GM12872 (cell line): Measurements from ENCODE around the gene RPS27A.

Source experiments
- TF ChIP-seq, protein P1 (sequence below): IDR thresholded peaks from 3 replicates; pipeline ENCODE4 v1.5.1; 2011; ENCODE audit warnings: low read depth, mild to moderate bottlenecking, low read length, moderate library complexity; ENCODE audit not compliant: insufficient read depth

The RPS27A gene

GRCh38 chr2:55233658-55233940 lies 1.1 kb downstream of the RPS27A start:
- TF ChIP-seq, protein P1, sequence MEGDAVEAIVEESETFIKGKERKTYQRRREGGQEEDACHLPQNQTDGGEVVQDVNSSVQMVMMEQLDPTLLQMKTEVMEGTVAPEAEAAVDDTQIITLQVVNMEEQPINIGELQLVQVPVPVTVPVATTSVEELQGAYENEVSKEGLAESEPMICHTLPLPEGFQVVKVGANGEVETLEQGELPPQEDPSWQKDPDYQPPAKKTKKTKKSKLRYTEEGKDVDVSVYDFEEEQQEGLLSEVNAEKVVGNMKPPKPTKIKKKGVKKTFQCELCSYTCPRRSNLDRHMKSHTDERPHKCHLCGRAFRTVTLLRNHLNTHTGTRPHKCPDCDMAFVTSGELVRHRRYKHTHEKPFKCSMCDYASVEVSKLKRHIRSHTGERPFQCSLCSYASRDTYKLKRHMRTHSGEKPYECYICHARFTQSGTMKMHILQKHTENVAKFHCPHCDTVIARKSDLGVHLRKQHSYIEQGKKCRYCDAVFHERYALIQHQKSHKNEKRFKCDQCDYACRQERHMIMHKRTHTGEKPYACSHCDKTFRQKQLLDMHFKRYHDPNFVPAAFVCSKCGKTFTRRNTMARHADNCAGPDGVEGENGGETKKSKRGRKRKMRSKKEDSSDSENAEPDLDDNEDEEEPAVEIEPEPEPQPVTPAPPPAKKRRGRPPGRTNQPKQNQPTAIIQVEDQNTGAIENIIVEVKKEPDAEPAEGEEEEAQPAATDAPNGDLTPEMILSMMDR = no peak

GRCh38 chr2:55235724-55236538 lies 3.4 kb downstream of the RPS27A start:
- TF ChIP-seq, protein P1 = no peak

DNA sequence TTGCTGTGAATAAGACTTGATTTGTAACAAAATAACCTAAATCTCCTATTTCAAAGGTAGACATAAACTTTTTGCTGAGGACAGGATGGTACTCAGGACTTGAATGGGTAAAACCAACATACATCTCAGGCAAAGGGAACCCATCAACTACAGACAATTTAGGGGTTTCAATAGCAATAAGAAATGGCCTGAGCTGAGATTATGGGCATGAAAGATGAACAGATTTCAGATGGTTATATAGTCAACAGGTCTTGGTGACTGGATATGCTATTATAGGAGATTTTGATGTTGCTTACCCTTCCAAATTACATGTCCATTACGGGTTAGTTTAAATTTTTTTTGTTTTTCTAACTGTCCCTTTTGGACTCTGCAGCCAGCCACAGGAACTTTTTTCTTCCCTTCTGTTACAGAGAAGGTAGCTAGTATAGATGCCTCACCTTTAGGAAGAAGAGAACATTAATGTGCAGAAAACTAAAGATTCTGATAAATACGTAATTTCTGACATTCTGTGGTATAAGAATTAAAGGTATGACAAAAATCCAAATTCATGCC lies 4.6 kb downstream of the RPS27A start:
- TF ChIP-seq, protein P1 = no peak

GRCh38 chr2:55239656-55240222 lies 7.3 kb downstream of the RPS27A start:
- TF ChIP-seq, protein P1 = no peak

GRCh38 chr2:55242617-55243016 lies 10.1 kb downstream of the RPS27A start:
- TF ChIP-seq, protein P1 = no peak

DNA sequence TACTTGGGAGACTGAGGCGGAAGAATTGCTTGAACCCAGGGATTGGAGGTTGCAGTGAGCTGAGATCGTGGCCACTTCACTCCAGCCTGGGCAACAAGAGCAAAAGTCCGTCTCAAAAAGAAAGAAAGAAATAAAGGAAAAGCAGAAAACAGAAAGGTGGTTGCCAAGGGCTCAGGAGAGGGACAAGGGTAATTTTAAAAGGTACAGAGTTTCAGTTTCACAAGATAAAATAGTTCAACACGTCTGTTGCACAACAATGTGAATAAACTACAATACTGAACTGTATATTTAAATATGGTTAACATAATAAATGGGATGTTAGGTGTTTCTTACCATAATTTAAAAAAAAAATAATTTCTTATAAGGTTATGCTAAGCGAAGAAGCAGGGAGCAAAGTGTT lies 12.9 kb downstream of the RPS27A start:
- TF ChIP-seq, protein P1 = no peak

- TF ChIP-seq, protein P1 = no peak
These were observed 14.5 kb downstream of the RPS27A start for GRCh38 chr2:55247025-55247424.
